ENCODE results near the gene ATG2B.

ATG2B gene

DNA sequence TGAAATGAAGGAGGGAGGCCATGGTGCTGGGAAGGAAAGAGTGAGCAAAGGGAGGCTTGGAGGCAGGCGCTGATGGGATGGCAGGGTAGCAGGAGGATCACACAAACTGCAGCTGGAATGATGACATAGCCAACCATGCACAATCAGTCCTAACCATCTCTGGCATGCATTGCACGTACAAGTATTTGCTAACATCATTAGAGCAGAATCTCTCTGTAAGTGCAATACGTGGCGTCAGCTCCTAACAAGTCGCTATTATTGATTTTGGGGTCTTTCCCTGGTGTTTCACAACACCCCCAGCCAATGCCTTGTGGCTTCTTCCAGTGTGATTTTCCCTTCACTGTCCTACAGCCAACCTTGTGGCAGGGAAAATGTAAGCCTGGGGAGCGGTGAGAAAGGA is 88.6 kb downstream of the ATG2B start:
- TF ChIP-seq, protein P1, sequence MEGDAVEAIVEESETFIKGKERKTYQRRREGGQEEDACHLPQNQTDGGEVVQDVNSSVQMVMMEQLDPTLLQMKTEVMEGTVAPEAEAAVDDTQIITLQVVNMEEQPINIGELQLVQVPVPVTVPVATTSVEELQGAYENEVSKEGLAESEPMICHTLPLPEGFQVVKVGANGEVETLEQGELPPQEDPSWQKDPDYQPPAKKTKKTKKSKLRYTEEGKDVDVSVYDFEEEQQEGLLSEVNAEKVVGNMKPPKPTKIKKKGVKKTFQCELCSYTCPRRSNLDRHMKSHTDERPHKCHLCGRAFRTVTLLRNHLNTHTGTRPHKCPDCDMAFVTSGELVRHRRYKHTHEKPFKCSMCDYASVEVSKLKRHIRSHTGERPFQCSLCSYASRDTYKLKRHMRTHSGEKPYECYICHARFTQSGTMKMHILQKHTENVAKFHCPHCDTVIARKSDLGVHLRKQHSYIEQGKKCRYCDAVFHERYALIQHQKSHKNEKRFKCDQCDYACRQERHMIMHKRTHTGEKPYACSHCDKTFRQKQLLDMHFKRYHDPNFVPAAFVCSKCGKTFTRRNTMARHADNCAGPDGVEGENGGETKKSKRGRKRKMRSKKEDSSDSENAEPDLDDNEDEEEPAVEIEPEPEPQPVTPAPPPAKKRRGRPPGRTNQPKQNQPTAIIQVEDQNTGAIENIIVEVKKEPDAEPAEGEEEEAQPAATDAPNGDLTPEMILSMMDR (IDR thresholded peaks at IDR 0.05; ENCODE audit: insufficient read depth, low read length, missing control alignments): no peak
- no peak overlapping the region for H3K4me3 ChIP-seq (ENCODE audit: low read depth, low read length)
- POLR2A ChIA-PET: interaction anchor here (1.5 kb wide), 1 partner anchor 19 kb away, joined by 5 read pairs; the partner anchor contains the start of gene BDKRB1
- CTCF ChIA-PET: interaction anchor here (0.7 to 18.8 kb wide), 31 partner anchors 11 to 727 kb away, joined by 3 to 746 read pairs (median 7); partner anchors contain the start of genes BDKRB1 and BDKRB2
- peak; percentile 95 for DNase-seq (ENCODE audit: low read depth, low spot score)

DNA sequence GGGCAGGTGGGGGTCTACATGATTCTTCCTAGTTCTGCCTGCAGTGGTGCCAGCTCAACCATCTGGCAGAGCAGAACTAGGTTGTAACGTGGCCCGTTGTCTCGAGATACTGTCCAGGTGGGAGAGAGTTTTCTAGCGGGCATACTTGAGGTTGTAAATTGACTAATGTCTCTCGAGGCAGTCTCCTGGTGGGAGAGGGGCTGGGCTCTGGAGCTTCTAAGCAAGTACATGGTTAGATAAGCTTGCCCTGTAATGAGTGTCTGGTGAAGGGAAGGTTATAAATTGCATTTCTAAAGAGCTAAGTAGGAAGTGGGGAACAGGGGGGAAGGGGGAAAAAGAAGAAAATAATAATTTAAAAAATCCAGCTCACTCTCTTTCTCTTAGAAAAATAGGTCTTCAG is 89.0 kb downstream of the ATG2B start:
- TF ChIP-seq, protein P1 (IDR thresholded peaks at IDR 0.05; ENCODE audit: insufficient read depth, low read length, missing control alignments): no peak
- no peak overlapping the region for H3K4me3 ChIP-seq (ENCODE audit: low read depth, low read length)
- ChIA-PET POLR2A (interaction anchor here (1.5 kb wide), 1 partner anchor 18 kb away, joined by 5 read pairs; the partner anchor contains the start of gene BDKRB1), CTCF (interaction anchor here (0.7 to 18.8 kb wide), 21 partner anchors 10 to 727 kb away, joined by 3 to 746 read pairs (median 8); partner anchors contain the start of gene BDKRB1)
- DNase-seq (ENCODE audit: low read depth, low spot score): no peak

DNA sequence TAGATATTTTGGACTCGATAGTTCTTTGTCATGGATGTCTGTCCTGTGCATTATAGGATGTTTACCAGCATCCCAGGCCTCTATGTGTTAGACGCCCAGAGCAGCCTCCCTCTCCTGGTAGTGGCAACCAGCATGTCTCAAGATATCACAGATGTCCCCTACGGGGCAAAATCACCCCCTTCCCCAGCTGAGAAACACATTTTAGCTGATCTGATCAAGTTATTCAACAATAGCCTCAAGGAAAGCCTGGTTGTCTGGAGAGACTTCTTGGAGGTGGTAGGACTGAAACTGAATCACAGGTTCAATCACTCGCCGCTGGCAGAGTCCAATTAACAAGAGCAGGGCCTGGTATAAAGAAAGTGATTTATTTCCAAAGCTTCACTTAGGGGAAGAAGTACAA is 89.5 kb downstream of the ATG2B start:
- TF ChIP-seq, protein P1 (IDR thresholded peaks at IDR 0.05; ENCODE audit: insufficient read depth, low read length, missing control alignments): no peak
- ChIA-PET POLR2A (interaction anchor here (1.5 kb wide), 1 partner anchor 18 kb away, joined by 5 read pairs; the partner anchor contains the start of gene BDKRB1), CTCF (interaction anchor here (0.7 to 18.8 kb wide), 14 partner anchors 10 to 714 kb away, joined by 3 to 746 read pairs (median 23); partner anchors contain the start of gene BDKRB1)
- H3K4me3 ChIP-seq (ENCODE audit: low read depth, low read length): no peak overlapping the region
- DNase-seq (ENCODE audit: low read depth, low spot score): no peak

DNA sequence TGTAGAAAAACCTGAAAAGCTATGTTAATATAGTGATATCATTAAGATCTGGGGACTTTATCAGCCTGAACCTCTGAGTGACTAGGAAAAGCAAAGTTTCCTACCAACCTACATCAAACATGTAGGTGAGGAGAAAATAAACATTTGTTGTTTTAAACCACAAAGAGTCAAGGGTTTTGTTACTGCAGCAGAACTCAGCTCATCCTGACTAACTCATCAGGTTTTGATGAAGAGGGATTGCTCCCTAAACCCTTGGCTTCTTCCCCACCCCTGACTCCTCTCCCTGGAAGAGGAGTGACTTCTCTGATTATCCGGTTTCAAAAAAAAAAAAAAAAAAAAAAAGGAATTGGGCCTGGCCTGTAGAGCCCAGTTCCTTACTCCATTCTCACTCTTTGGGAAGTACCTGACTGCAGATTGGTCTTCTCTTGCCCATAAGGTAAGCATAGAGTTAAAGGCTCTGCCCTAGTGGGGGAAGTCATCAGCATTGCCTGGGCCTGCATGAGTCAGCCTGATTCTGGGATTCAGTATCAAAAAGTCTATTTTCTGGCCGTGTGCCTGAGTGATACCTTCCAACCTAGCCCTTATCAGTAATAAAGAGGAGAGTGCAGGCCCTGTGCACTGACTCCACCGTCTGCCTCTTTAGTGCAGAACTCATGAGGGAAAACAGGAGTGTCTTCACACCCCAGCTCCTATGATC is 90.2 kb downstream of the ATG2B start:
- ChIA-PET POLR2A (interaction anchor here (1.5 kb wide), 1 partner anchor 17 kb away, joined by 5 read pairs; the partner anchor contains the start of gene BDKRB1), CTCF (interaction anchor here (0.7 to 18.8 kb wide), 11 partner anchors 9 to 713 kb away, joined by 3 to 746 read pairs (median 27); partner anchors contain the start of gene BDKRB1)
- no peak for DNase-seq (ENCODE audit: low read depth, low spot score)
- TF ChIP-seq, protein P1 (IDR thresholded peaks at IDR 0.05; ENCODE audit: insufficient read depth, low read length, missing control alignments): no peak
- H3K4me3 ChIP-seq (ENCODE audit: low read depth, low read length): no peak overlapping the region

DNA sequence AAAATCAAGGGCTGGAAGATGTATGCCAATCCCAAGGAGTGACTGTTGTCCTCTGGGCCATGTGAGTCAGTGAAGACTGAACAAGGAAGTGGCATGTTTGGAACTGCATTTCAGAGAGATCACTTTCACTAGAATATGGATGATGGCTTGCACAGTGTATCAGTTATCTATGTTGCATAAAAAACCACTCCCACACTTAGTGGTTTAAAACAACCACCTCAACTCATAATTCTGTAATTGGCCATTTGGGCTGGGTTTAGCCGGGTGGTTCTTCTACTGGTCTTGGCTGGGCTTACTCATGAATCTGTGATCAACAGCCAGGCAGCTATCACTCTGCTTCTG is 91.7 kb downstream of the ATG2B start:
- no peak overlapping the region for H3K4me3 ChIP-seq (ENCODE audit: low read depth, low read length)
- ChIA-PET POLR2A (no interaction called here), CTCF (interaction anchor here (1.1 to 18.8 kb wide), 7 partner anchors 8 to 271 kb away, joined by 3 to 746 read pairs (median 73); partner anchors contain the start of gene BDKRB1)
- DNase-seq (ENCODE audit: low read depth, low spot score): no peak
- TF ChIP-seq, protein P1 (IDR thresholded peaks at IDR 0.05; ENCODE audit: insufficient read depth, low read length, missing control alignments): no peak

Measured in AG04449 (cell line).